ENCODE results near the gene CD244.
"Not testable (repeated sequence)": the region's sequence is repeated elsewhere in the genome, so short reads cannot be mapped to it uniquely, and the experiment has no call there.

CD244 gene

GRCh38 chr1:160879056-160879455 lies 16.4 kb upstream of the CD244 start:
- Histone ChIP-seq H3K9ac (ENCODE audit: low read length in 5 of 5) (no peak overlapping the region), H3K27me3 (ENCODE audit: control insufficient read depth in 5 of 5, insufficient read depth in 4 of 5, low read length in 5 of 5) (no peaks in the 10 kb centered on the region), H3K9me3 (ENCODE audit: control insufficient read depth in 5 of 5, low read length in 5 of 5) (no peaks in the 10 kb centered on the region), H3K4me1 (ENCODE audit: control insufficient read depth in 5 of 5, insufficient read depth in 5 of 5, low read length in 5 of 5) (no peaks in the 10 kb centered on the region), H3K36me3 (ENCODE audit: control insufficient read depth in 5 of 5, insufficient read depth in 5 of 5, low read length in 5 of 5) (no peaks in the 10 kb centered on the region), H3K27ac (ENCODE audit: low read depth, low read length) (no peak overlapping the region), H3K4me3 (ENCODE audit: low read depth in 1 of 5, low read length in 5 of 5) (no peak overlapping the region)

- H3K4me1 ChIP-seq (ENCODE audit: control insufficient read depth in 5 of 5, insufficient read depth in 5 of 5, low read length in 5 of 5), result no peaks in the 10 kb centered on the region
- no peaks in the 10 kb centered on the region for H3K27me3 ChIP-seq (ENCODE audit: control insufficient read depth in 5 of 5, insufficient read depth in 4 of 5, low read length in 5 of 5)
- no peak overlapping the region for H3K9ac ChIP-seq (ENCODE audit: low read length in 5 of 5)
- no peaks in the 10 kb centered on the region for H3K9me3 ChIP-seq (ENCODE audit: control insufficient read depth in 5 of 5, low read length in 5 of 5)
- H3K4me3 ChIP-seq (ENCODE audit: low read depth in 1 of 5, low read length in 5 of 5), result no peak overlapping the region
- H3K36me3 ChIP-seq (ENCODE audit: control insufficient read depth in 5 of 5, insufficient read depth in 5 of 5, low read length in 5 of 5), result no peaks in the 10 kb centered on the region
- H3K27ac ChIP-seq (ENCODE audit: low read depth, low read length), result no peak overlapping the region
Observed at GRCh38 chr1:160877221-160877620, 14.5 kb upstream of the CD244 start.

- Histone ChIP-seq H3K36me3 (ENCODE audit: control insufficient read depth in 5 of 5, insufficient read depth in 5 of 5, low read length in 5 of 5) (no peaks in the 10 kb centered on the region), H3K9me3 (ENCODE audit: control insufficient read depth in 5 of 5, low read length in 5 of 5) (no peaks in the 10 kb centered on the region), H3K27ac (ENCODE audit: low read depth, low read length) (no peak overlapping the region), H3K27me3 (ENCODE audit: control insufficient read depth in 5 of 5, insufficient read depth in 4 of 5, low read length in 5 of 5) (no peaks in the 10 kb centered on the region), H3K4me1 (ENCODE audit: control insufficient read depth in 5 of 5, insufficient read depth in 5 of 5, low read length in 5 of 5) (no peaks in the 10 kb centered on the region), H3K9ac (ENCODE audit: low read length in 5 of 5) (no peak overlapping the region), H3K4me3 (ENCODE audit: low read depth in 1 of 5, low read length in 5 of 5) (no peak overlapping the region)
Observed at GRCh38 chr1:160876311-160876710, 13.6 kb upstream of the CD244 start.

GRCh38 chr1:160875591-160875990 lies 12.9 kb upstream of the CD244 start:
- H3K27ac ChIP-seq (ENCODE audit: low read depth, low read length); H3K36me3 ChIP-seq (ENCODE audit: control insufficient read depth in 5 of 5, insufficient read depth in 5 of 5, low read length in 5 of 5); H3K4me3 ChIP-seq (ENCODE audit: low read depth in 1 of 5, low read length in 5 of 5); H3K27me3 ChIP-seq (ENCODE audit: control insufficient read depth in 5 of 5, insufficient read depth in 4 of 5, low read length in 5 of 5); H3K4me1 ChIP-seq (ENCODE audit: control insufficient read depth in 5 of 5, insufficient read depth in 5 of 5, low read length in 5 of 5); H3K9ac ChIP-seq (ENCODE audit: low read length in 5 of 5); H3K9me3 ChIP-seq (ENCODE audit: control insufficient read depth in 5 of 5, low read length in 5 of 5): not testable (repeated sequence)

- H3K4me1 ChIP-seq (ENCODE audit: control insufficient read depth in 5 of 5, insufficient read depth in 5 of 5, low read length in 5 of 5), result no peaks in the 10 kb centered on the region
- no peak overlapping the region for H3K4me3 ChIP-seq (ENCODE audit: low read depth in 1 of 5, low read length in 5 of 5)
- no peaks in the 10 kb centered on the region for H3K9me3 ChIP-seq (ENCODE audit: control insufficient read depth in 5 of 5, low read length in 5 of 5)
- no peaks in the 10 kb centered on the region for H3K27me3 ChIP-seq (ENCODE audit: control insufficient read depth in 5 of 5, insufficient read depth in 4 of 5, low read length in 5 of 5)
- H3K36me3 ChIP-seq (ENCODE audit: control insufficient read depth in 5 of 5, insufficient read depth in 5 of 5, low read length in 5 of 5), result no peaks in the 10 kb centered on the region
- no peak overlapping the region for H3K27ac ChIP-seq (ENCODE audit: low read depth, low read length)
- H3K9ac ChIP-seq (ENCODE audit: low read length in 5 of 5), result no peak overlapping the region
Observed at GRCh38 chr1:160874935-160875334, 12.2 kb upstream of the CD244 start.

GRCh38 chr1:160868141-160868540 lies 5.5 kb upstream of the CD244 start:
- no peak overlapping the region for H3K27ac ChIP-seq (ENCODE audit: low read depth, low read length)
- H3K9me3 ChIP-seq (ENCODE audit: control insufficient read depth in 5 of 5, low read length in 5 of 5), result no peaks in the 10 kb centered on the region
- H3K4me3 ChIP-seq (ENCODE audit: low read depth in 1 of 5, low read length in 5 of 5), result no peak overlapping the region
- peaks cover 0 to 3% (median 0%) of the 10 kb centered on the region in 5 donors for H3K4me1 ChIP-seq (ENCODE audit: control insufficient read depth in 5 of 5, insufficient read depth in 5 of 5, low read length in 5 of 5)
- no peak overlapping the region for H3K9ac ChIP-seq (ENCODE audit: low read length in 5 of 5)
- H3K27me3 ChIP-seq (ENCODE audit: control insufficient read depth in 5 of 5, insufficient read depth in 4 of 5, low read length in 5 of 5), result no peaks in the 10 kb centered on the region
- no peaks in the 10 kb centered on the region for H3K36me3 ChIP-seq (ENCODE audit: control insufficient read depth in 5 of 5, insufficient read depth in 5 of 5, low read length in 5 of 5)

GRCh38 chr1:160867651-160868050 lies 5.0 kb upstream of the CD244 start:
- not testable (repeated sequence) for H3K9me3 ChIP-seq (ENCODE audit: control insufficient read depth in 5 of 5, low read length in 5 of 5); H3K27me3 ChIP-seq (ENCODE audit: control insufficient read depth in 5 of 5, insufficient read depth in 4 of 5, low read length in 5 of 5); H3K27ac ChIP-seq (ENCODE audit: low read depth, low read length); H3K4me1 ChIP-seq (ENCODE audit: control insufficient read depth in 5 of 5, insufficient read depth in 5 of 5, low read length in 5 of 5); H3K9ac ChIP-seq (ENCODE audit: low read length in 5 of 5); H3K36me3 ChIP-seq (ENCODE audit: control insufficient read depth in 5 of 5, insufficient read depth in 5 of 5, low read length in 5 of 5); H3K4me3 ChIP-seq (ENCODE audit: low read depth in 1 of 5, low read length in 5 of 5)

GRCh38 chr1:160866695-160867260 lies 4.1 kb upstream of the CD244 start:
- H3K4me3 ChIP-seq (ENCODE audit: low read depth in 1 of 5, low read length in 5 of 5), result no peak overlapping the region
- H3K27ac ChIP-seq (ENCODE audit: low read depth, low read length), result no peak overlapping the region
- H3K9me3 ChIP-seq (ENCODE audit: control insufficient read depth in 5 of 5, low read length in 5 of 5), result no peaks in the 10 kb centered on the region
- H3K27me3 ChIP-seq (ENCODE audit: control insufficient read depth in 5 of 5, insufficient read depth in 4 of 5, low read length in 5 of 5), result peaks cover 0 to 5% (median 3%) of the 10 kb centered on the region in 5 donors
- H3K9ac ChIP-seq (ENCODE audit: low read length in 5 of 5), result no peak overlapping the region
- no peaks in the 10 kb centered on the region for H3K36me3 ChIP-seq (ENCODE audit: control insufficient read depth in 5 of 5, insufficient read depth in 5 of 5, low read length in 5 of 5)
- H3K4me1 ChIP-seq (ENCODE audit: control insufficient read depth in 5 of 5, insufficient read depth in 5 of 5, low read length in 5 of 5), result peaks cover 0 to 16% (median 7%) of the 10 kb centered on the region in 5 donors

GRCh38 chr1:160866001-160866694 lies 3.5 kb upstream of the CD244 start:
- no peaks in the 10 kb centered on the region for H3K9me3 ChIP-seq (ENCODE audit: control insufficient read depth in 5 of 5, low read length in 5 of 5)
- H3K36me3 ChIP-seq (ENCODE audit: control insufficient read depth in 5 of 5, insufficient read depth in 5 of 5, low read length in 5 of 5), result no peaks in the 10 kb centered on the region
- no peak overlapping the region for H3K4me3 ChIP-seq (ENCODE audit: low read depth in 1 of 5, low read length in 5 of 5)
- peaks cover 0 to 18% (median 8%) of the 10 kb centered on the region in 5 donors for H3K4me1 ChIP-seq (ENCODE audit: control insufficient read depth in 5 of 5, insufficient read depth in 5 of 5, low read length in 5 of 5)
- peaks cover 0 to 5% (median 3%) of the 10 kb centered on the region in 5 donors for H3K27me3 ChIP-seq (ENCODE audit: control insufficient read depth in 5 of 5, insufficient read depth in 4 of 5, low read length in 5 of 5)
- no peak overlapping the region for H3K9ac ChIP-seq (ENCODE audit: low read length in 5 of 5)
- H3K27ac ChIP-seq (ENCODE audit: low read depth, low read length), result no peak overlapping the region

- no peaks in the 10 kb centered on the region for H3K36me3 ChIP-seq (ENCODE audit: control insufficient read depth in 5 of 5, insufficient read depth in 5 of 5, low read length in 5 of 5)
- H3K27me3 ChIP-seq (ENCODE audit: control insufficient read depth in 5 of 5, insufficient read depth in 4 of 5, low read length in 5 of 5), result peaks cover 0 to 5% (median 3%) of the 10 kb centered on the region in 5 donors
- no peak overlapping the region for H3K9ac ChIP-seq (ENCODE audit: low read length in 5 of 5)
- no peak overlapping the region for H3K4me3 ChIP-seq (ENCODE audit: low read depth in 1 of 5, low read length in 5 of 5)
- H3K9me3 ChIP-seq (ENCODE audit: control insufficient read depth in 5 of 5, low read length in 5 of 5), result no peaks in the 10 kb centered on the region
- no peak overlapping the region for H3K27ac ChIP-seq (ENCODE audit: low read depth, low read length)
- peaks cover 0 to 20% (median 12%) of the 10 kb centered on the region in 5 donors for H3K4me1 ChIP-seq (ENCODE audit: control insufficient read depth in 5 of 5, insufficient read depth in 5 of 5, low read length in 5 of 5)
Observed at GRCh38 chr1:160865337-160865736, 2.6 kb upstream of the CD244 start.

Measured in subcutaneous abdominal adipose tissue (tissue), 5 donors.